NCI-H1105 treated with DMSO at 0.1 percent for 48 hours (cell line): ENCODE results near the gene TTC21A.
A peak's percentile ranks its signal among the peaks of the same experiment; 100 is the strongest.

Experiments used
- DNase-seq: peaks from one replicate; lab custom pipeline; 2025; lab: John Stamatoyannopoulos, UW

The TTC21A gene

DNA sequence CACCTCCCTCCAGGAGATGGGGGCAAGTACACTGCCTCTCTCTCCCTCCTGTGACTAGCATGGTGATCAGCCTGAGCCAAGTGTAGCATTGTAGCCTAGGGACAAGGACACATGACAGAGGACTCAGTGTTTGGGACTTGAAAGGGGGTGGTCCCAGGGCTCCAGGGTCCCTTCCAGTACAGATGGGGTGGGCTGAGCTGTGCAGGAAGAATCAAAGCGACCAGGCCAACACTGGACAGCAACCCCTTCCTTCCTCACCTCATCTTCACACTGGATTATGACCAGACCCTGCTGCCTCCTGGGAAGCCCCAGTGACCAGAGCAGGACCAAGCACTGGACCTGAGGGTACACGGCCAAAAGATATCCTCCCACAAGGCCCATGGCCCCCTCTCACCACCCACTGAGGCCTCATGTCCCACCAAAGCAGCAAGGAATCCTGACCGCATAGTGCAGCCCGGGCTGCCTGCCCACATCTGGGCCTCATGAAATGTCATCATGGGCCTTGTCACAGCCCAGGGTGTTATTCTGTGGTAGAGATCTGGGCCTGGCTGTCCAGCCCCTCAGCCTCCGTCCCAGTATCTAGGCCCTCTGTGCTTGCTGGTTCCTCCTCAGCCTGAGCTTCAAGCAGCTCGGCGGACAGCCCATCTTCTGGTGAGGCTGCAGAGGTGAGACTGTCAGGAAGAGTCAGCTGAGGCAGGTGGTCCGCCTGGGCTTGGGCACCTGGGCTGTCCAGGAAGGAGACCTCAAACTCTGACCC lies 9.6 kb upstream of the TTC21A start:
- no peak for DNase-seq

DNA sequence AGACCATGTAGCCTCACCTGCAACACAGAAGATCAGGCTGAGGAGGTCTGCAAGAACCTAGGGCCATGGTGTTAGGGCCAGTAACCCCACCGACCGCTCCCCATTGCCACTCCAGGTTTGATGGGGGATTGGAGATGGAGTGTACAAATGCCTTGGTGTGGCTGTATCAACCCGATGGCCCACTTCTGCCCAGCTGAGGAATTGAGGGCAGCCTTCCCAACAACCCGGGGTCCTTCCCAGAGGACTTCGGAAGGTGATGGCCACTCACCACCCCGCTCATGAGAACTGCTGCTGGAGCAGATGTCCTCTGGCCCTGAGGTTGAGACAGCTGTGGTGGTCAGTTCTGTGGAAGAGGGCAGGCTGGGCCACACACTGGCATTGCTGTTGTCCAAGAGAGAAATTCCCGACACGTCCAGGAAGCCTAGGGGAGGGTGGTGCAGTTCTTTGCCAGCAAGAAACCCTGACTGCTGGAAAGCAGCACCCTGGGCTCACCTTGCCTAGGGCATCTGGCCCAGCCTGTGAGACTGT lies 8.9 kb upstream of the TTC21A start:
- DNase-seq = no peak

DNA sequence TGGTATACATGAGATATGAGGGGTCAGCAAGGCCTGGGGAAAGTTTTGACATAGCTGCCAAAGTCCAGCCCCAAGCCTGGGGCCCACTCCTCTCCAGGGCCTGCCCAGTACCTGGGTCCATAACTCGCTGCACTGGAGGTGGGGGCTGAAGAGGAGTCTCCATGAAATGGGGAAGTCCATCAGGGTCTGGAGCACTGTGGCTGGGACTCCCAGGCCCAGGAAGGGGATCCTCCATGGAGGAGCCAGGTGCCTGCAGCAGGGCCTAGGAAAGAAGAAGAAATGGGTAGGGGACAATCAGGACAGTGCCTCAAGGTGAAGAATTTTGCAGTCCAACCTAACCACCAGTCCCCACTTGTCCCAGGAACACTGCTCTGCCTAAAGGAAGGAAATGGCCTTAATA lies 8.2 kb upstream of the TTC21A start:
- DNase-seq = no peak

DNA sequence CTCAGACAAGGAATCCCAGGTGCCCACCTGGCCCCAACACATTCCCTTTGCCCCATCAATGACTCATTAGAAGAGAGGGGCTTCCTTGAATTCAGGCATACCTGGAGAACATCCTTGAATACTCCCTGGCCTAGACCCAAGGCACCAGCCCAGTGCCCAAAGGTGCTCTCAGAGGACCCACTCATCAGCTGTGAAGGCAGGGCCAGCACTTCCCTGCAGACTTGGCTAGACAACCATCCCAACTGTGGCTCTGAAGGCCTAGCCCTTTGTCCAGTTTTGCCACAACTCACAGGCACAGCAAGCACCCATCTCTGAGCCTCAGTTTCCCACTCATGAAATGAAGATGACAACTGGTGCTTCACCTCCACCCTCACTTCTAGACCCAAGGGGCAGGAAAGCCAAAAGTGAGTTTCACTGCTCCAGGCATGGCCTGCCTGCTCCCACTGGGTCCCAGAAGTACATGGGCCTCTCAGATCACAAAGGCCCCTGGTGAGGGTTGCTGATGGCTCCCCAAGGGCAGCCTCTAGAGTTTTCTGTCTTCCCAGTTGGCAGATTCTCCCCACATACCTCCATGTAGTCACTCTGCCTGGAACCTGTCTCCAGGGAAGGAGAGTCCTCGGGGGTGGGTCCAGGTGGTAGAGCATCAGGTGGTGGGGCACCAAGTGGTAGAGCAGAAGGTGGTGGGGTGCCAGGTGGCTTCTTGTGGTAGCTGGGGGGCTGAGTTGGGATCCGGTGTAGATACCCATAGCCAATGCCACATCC lies 7.6 kb upstream of the TTC21A start:
- DNase-seq = no peak

DNA sequence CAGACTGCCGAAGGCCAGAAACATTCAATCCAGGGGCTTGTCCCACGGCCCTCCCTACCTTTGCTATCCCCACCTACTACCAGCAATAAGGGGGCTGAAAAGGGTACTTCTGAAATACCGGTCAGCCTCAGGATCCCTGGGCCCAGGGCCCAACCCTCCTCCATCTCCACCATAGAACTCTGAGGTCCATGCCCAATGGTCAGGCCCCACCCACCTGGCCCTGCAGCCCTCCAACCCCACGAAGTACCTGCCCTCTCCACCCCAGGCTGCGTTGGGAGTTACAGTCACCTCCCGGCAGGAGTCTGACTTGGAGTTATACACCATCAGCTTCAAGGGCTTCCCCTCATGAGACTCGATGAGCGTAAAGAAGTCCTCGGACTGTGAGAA lies 7.0 kb upstream of the TTC21A start:
- DNase-seq = no peak

DNA sequence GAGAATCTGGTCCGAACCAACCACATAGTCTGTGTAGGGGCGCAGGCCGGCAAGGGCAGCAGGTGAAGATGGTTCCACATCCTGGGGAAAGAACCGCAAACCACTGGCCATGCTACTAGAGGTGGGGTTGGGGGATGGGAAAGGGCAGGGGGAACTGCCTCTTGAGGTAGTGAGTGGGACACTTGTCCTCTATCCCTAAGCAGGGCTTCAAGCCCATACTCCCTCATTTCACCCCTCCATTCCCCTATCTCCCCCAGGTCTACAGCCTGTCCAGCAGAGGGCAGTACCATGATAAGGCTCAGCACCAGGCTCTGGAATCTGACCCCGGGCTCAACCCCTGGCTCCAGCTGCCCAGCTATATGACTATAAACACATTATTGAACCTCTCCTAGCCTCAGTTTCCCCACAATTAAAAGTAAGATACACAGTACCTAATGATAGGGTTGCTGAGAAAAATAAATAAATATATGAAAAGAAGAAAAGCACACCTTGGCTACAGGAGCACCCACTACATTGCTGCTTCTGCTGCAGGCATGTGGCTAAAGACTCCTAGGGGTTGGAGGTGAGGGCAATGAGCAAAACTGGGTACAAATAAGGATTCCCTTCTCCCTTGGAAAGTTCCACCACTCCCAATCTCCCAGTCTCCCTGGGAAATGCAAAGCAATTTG lies 6.3 kb upstream of the TTC21A start:
- DNase-seq = peak; percentile 1

DNA sequence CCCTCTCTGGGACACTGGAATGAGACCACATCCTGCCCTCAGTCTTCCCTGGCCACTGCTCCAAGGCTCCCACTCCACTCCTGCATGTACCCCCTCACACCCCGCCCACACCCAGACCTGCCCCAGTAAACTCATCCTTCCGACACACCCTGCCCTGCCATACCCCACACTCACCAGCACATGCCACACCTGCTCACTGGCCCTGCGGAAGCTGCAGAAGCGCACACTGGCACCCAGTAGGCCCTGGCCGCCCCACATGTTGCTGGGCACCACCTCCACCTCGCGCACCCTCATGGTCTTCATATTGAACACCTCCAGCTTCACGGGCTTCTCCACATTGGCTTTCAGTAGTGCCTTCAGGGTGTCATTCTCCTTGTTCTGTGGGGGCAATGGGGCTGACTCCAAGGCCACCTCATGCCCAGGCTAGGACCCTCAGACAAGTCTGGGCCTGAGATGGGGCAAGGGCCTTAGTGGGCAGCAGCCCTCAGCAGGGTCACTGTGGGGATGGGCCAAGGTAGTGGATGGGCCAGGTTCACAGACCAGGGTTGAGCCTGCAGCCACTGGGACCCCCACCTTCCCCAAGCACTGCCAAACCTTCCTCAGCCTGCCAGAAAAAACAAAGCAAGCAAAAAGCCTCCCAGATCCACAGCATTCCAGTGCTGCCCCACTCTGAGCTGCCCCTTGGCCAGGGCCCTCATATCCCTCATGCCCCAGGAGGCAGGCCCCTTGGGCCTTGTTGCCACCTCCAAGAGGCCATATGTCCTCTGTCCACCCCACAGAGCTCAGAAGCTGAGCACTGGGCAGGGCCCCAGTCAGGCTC lies 4.8 kb upstream of the TTC21A start:
- DNase-seq = no peak

DNA sequence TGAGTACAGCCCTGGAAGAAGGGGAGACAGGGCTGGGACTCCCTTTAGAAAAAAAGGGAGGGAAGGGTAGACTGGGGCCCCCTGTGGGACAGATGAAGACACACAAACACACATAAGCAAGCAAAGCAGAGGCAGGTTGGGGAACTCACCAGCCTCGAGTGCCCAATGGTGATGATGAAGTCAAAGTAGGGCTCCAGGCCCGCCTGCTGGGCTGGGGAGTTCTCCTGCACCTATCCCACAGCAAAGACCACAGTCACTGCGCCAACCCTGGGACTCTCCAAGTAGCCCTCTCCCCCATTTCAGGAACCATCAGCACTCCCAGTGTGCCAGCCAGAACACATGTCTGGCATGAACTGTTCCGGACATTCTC lies 4.2 kb upstream of the TTC21A start:
- no peak for DNase-seq

DNA sequence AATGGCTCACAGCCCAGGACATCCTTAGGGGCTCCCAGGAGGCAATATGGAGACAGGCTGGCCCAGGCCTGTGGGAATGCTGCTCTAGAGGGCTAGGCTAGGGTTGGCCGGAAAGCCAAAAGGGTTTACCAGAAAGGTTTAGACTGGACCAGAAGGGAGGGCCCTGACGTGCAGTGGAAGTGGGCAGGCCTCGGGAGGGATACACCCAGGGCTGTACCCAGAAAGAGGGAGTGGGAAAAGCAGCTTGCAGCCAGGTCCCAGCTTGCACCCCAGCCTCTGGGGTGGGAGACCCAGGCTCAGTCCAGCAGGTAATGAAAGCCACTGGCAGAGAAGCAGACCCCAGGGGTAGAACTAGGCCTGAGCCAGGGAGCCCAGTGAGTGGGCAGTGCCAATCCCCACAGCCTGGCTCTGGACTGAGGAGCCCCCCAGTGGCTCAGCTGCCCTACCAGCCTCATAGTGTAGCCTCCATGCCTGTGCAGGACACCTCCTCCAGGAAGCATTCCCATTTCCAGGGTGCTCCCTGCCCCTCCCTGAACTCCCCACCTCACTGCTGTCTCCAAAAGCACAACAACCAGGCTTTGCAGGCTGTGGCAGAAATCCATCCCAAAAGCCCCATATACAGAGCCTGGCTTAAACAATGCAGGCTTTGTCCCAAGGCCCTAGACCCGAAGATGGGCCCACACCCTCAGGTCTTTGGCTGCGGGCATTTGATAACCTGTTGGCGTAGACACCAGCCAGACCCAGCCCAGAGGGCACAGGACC lies 3.5 kb upstream of the TTC21A start:
- no peak for DNase-seq

DNA sequence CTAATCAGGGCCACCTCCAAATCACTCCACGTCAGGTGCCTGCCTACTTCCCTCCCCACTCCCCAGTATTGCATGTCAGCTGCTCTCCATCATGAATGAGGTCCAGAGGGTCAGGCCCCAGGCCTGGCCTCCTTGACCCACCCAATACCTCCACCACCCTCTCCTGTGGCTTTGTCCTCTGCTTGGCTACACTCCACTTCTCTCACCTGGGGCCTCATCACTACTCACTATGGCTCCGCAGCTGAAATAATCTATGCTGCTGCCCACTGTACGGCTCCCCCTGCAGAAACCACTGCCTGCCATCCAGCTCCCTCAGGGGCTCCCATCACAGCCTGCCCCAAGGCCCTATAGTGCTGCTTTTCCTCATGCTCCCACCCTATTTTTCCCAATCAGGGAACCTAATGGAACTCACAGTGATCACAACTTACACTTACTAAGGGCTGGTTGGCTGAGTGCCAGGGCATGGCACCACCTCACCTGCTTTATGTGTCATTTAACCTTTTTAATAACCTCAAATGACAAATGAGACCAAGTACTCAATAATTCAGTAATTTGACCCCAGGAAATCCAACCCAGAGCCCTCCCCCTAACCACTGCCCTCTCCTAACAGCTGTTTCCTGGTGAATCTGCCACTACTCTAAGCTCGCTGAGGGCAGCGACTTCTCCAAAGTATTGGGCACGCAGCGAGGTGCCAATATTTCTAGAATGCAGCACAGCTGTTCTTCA lies 2.4 kb upstream of the TTC21A start:
- peak; percentile 8 for DNase-seq

DNA sequence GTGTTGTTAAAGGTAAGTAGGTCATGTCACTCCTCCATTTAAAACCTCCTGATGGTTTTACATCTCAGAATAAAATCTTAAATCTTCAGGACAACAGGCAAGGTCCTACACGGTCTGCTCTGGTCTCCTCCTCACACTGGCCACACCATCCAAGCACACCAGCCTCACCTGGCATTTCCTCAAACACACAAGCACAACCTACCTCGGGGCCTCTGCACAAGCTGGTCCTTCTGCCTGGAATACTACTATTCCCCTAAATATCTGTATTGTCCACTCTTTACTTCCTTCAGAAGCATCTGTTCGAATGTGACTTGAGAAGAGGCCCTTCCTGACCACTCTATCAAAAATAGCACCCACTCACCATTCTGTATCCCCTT lies 1.8 kb upstream of the TTC21A start:
- DNase-seq = no peak

DNA sequence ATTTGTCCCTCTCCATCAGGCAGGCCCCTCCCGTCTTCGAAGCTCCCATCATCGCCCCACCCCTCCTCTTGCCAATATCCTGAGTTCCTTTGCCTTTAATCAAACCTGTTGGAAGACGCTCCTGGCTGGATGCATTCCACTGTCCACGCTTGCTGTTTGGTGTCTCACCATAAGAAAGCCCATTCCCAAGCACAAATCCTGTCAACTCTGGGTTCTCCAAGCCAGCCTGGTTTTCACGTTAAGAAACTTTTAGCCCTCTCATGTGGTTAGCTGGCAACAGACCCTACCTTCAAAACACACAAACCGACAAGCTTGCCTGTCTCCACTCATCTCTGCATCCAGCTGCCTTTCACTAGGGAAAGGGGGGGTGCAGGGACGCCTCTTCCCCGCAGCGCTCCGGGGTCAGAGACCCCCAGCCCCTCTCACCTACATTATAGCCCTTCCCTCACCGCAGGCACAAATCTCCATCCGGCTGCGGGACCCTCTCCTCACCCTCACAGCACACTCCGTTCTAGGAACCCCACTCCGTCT lies 1.1 kb upstream of the TTC21A start:
- DNase-seq = no peak

DNA sequence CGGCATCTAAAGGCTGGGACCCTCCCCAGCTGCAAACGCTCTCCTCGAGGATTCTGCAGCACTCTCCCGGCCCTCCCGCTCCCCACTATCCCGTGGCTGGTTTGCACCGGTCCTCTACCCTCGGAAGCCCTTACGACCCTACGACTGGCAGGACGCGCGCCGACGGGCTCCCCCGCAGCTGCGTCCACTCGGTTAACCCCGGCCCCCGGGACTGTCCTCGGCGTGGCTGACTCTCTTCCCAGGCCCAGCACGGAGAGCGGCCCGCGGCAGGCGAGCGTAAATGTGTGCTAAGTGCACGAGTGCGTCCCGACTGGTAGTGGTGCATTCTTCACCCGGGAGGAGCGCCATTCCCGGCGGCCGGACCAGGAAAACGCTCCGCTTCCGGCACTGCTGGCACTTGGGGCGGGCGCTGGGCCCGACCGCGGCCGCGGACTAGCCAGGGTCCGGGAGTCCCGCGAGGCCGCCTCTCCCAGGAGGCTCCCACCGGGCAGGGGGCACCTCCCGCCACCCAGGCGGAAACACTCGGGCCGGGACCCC lies 561 bp upstream of the TTC21A start:
- peak; percentile 25 for DNase-seq

DNA sequence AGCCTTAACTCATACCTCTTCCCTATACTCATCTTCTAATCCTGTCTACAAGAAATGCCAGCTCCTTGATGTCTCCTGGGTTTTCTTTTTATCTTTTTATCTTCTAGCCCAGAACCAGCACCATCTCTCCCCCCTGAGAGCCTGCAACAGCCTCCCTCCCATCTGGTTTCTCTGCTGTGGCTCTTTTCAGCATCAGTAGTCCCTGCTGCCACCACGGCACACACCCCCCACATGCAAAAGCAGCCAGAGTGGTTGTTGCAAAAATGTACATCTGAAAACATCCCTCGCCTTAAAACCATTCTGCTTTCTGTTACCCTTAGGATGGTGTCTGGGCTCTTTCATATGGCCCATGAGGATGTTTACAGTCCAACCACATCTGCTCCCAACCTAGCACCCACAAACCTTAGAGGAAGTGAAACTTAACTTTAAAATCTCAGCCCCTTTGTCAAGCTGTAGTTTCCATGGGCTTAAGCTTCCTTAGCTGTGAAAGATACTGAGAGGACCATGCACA lies 775 bp downstream of the TTC21A start:
- DNase-seq = no peak

DNA sequence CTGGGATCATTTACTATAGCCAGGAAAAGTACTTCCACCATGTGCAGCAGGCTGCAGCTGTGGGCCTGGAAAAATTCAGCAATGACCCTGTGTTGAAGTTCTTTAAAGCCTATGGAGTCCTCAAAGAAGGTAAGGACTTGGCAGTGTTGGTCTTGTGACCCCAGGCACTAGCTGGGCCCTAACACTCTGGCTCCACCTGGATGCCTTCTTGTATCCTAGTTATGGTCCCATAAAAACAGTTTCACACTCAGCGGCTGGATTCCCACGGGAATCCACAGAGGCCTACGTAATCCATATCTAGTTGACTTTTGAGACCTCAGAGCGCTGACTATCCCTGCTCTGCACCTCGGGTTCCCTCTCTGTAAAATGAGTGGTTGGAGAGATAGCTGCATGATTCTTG lies 1.6 kb downstream of the TTC21A start:
- DNase-seq = no peak

DNA sequence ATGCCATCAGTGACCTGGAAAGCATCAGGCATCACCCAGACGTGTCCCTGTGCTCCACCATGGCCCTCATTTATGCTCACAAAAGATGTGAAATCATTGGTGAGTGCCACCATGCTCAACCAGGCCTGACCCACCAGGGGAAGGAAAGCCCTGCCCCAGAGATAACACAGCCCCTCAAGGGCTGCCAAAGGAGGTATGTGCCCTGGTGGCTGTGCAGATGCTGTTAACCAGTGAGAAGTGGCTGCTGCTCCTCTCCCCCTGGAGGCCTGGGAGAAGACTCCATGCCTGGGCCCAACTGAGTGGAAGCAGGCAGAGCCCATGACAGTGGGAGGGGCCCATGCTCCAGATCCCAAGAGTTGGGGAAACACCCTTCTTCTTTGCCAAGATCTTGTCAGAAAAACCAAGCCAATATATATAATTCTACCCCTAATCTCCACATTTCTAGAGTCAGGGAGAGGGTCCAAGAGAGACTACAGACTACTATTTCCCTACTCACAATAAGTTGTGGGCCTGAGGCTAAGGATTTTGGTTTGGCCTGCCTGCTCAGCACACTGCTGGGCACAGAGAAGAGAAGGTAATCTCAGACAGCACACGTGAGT lies 2.7 kb downstream of the TTC21A start:
- no peak for DNase-seq

DNA sequence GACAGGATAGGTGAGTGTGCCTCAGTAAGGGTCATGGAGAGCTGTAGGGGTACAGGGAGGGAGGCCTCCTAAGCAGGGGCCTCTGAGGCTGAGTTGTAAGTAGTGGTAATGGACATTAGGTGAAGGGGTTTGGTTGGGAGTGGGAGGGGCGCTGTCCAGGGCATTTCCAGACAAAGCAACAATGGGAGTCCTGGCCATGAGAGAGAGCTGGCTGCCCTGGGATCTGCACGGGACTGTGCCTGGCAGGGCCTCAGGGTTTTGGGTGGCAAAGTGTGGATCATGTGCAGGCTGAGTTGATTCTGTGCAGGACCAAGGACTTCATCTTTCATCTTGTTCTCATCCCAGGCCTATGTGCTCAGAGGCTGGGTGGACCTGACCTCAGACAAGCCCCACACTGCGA lies 4.6 kb downstream of the TTC21A start:
- no peak for DNase-seq

DNA sequence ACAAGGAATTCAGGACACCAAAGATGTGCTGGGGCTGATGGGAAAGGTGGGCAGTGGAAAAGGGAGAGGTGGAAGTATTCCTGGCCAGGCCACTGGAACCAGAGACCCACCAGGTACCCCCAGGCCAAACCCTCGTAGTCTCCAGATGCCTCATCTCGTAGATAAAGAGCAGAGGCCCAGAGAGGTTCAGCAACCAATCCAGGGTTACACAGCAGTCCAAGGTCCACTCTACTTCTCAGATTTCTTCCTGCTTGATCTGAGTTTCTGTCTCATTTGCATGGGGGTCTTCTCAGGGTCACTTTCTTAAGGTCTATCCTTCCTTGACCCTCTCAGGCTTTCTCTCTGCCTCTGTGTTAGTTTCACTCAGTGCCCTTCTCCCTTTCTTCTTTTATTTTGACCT lies 5.1 kb downstream of the TTC21A start:
- no peak for DNase-seq

DNA sequence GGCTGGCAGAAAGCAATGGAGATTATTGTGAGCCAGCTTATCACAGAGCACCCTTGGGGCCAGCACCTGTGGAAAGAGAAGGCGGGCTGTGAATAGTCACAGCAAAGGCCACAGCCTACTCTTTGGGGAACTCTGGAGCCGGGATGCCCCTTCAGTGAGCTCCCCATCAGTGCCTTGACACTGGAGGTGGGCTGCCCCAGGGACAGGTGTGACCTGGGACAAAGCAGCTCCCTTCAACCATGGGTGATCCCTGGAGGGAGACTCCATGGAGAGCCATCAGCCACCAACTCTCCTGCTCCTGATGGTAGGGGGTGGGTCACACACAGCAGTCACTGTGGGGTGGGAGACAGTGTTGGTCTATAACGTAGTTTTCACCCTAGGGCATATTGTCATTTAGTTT lies 5.8 kb downstream of the TTC21A start:
- DNase-seq = no peak

DNA sequence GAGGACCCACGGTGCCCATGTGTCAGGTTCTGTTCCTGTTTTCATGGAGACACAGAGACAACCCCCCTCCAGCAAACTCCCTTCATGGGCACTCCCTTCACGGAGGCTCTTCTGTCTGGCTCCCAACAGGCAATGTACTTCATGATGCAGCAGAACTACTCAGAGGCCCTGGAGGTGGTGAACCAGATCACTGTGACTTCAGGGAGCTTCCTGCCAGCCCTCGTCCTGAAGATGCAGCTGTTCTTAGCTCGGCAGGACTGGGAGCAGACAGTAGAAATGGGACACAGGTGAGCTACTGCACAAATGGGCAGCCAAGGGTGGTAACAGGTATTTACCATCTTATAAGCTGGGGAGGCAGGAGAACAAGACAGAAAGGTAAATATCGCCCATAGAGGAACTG lies 7.0 kb downstream of the TTC21A start:
- no peak for DNase-seq
